GM23248 (cell line): ENCODE data around the gene FAM89A.
"Not testable (repeated sequence)": the region's sequence is repeated elsewhere in the genome, so short reads cannot be mapped to it uniquely, and the experiment has no call there.

Experiments used
- EZH2 ChIP-seq: fragments of 200-600 bp; sonication (generic); IDR thresholded peaks from 2 replicates; pipeline ENCODE4 v1.6.1; 2018; ENCODE audit warnings: antibody characterized with exemption, mild to moderate bottlenecking; ENCODE audit not compliant: insufficient read depth, poor library complexity, severe bottlenecking
- EZH2phosphoT487 ChIP-seq: fragments of 200-600 bp; sonication (generic); IDR thresholded peaks from 2 replicates; pipeline ENCODE4 v1.6.1; 2018; ENCODE audit warnings: antibody characterized with exemption, moderate library complexity, mild to moderate bottlenecking, low read depth; ENCODE audit not compliant: insufficient read depth

GRCh38 chr1:231047529-231047928 is 7.5 kb upstream of the FAM89A start:
- not testable (repeated sequence) for TF ChIP-seq EZH2, EZH2phosphoT487
